Mesenchymal stem cell (in vitro differentiated cells and primary cell): ENCODE measurements around the gene SH2D5.

Experiments used
- DNase-seq: peaks from one replicate; pipeline ENCODE4 v3.0.0-alpha.2; 2013
- H2AFZ ChIP-seq: one replicate; pipeline ENCODE4 v1.6.1; 2013; ENCODE audit warnings: low read depth, mild to moderate bottlenecking, control low read depth, inconsistent platforms, low read length, moderate library complexity
- H2AK5ac ChIP-seq: 2 replicates; pipeline ENCODE4 v1.6.1; 2013; ENCODE audit warnings: low read length, moderate library complexity, mild to moderate bottlenecking, inconsistent platforms; ENCODE audit not compliant: severe bottlenecking
- H2BK120ac ChIP-seq: one replicate; pipeline ENCODE4 v1.6.1; 2013; ENCODE audit warnings: low read depth, mild to moderate bottlenecking, inconsistent platforms, low read length, moderate library complexity
- H2BK12ac ChIP-seq, 2 experiments: one replicate each; pipeline ENCODE4 v1.6.1; 2013; ENCODE audit warnings: inconsistent platforms in 2 of 2, low read length in 2 of 2, mild to moderate bottlenecking in 2 of 2, moderate library complexity in 2 of 2, control low read depth in 1 of 2
- H2BK15ac ChIP-seq: one replicate; pipeline ENCODE4 v1.6.1; 2013; ENCODE audit warnings: mild to moderate bottlenecking, low read depth, inconsistent platforms; ENCODE audit not compliant: poor library complexity, severe bottlenecking
- H2BK5ac ChIP-seq: 2 replicates; pipeline ENCODE4 v1.6.1; 2013; ENCODE audit warnings: low read depth, mild to moderate bottlenecking, low read length, control low read depth, inconsistent platforms; ENCODE audit not compliant: poor library complexity, severe bottlenecking
- H3K14ac ChIP-seq, 2 experiments: one replicate each; pipeline ENCODE4 v1.6.1; 2013; ENCODE audit warnings: inconsistent platforms in 2 of 2, low read length in 2 of 2, control low read depth in 1 of 2, mild to moderate bottlenecking in 1 of 2, moderate library complexity in 1 of 2
- H3K18ac ChIP-seq, 2 experiments: one replicate each; pipeline ENCODE4 v1.6.1; 2013; ENCODE audit warnings: inconsistent platforms in 2 of 2, low read length in 2 of 2, control low read depth in 1 of 2, low read depth in 1 of 2, mild to moderate bottlenecking in 1 of 2
- H3K23ac ChIP-seq, 2 experiments: one replicate each; pipeline ENCODE4 v1.6.1; 2013; ENCODE audit warnings: inconsistent platforms in 2 of 2, low read length in 2 of 2, mild to moderate bottlenecking in 2 of 2, moderate library complexity in 2 of 2, control low read depth in 1 of 2
- H3K27ac ChIP-seq: 2 replicates; pipeline ENCODE4 v1.5.1; 2013; ENCODE audit warnings: mild to moderate bottlenecking, moderate library complexity, low read length, control low read depth, inconsistent platforms; ENCODE audit not compliant: poor library complexity, severe bottlenecking
- H3K27me3 ChIP-seq, 2 experiments: 2 replicates each; pipeline versions ENCODE4 v1.6.1 to v1.7.0; 2013; ENCODE audit warnings: low read length in 2 of 2, mild to moderate bottlenecking in 2 of 2, moderate library complexity in 2 of 2, control low read depth in 1 of 2, inconsistent platforms in 1 of 2; ENCODE audit not compliant: control insufficient read depth in 1 of 2, insufficient read depth in 1 of 2
- H3K36me3 ChIP-seq, 2 experiments: 2 replicates each; pipeline versions ENCODE4 v1.6.1 to v1.7.0; 2013; ENCODE audit warnings: low read length in 2 of 2, control low read depth in 1 of 2, inconsistent platforms in 1 of 2, low read depth in 1 of 2, mild to moderate bottlenecking in 1 of 2; ENCODE audit not compliant: insufficient read depth in 2 of 2, control insufficient read depth in 1 of 2
- H3K4ac ChIP-seq, 2 experiments: one replicate each; pipeline ENCODE4 v1.6.1; 2013; ENCODE audit warnings: inconsistent platforms in 2 of 2, low read length in 2 of 2, mild to moderate bottlenecking in 2 of 2, moderate library complexity in 2 of 2, control low read depth in 1 of 2, low read depth in 1 of 2
- H3K4me1 ChIP-seq: 2 replicates; pipeline ENCODE4 v1.6.1; 2013; ENCODE audit warnings: low read depth, low read length, control low read depth; ENCODE audit not compliant: control insufficient read depth, insufficient read depth
- H3K4me2 ChIP-seq: 2 replicates; pipeline ENCODE4 v1.6.1; 2013; ENCODE audit warnings: low read length, mild to moderate bottlenecking, inconsistent platforms; ENCODE audit not compliant: poor library complexity, severe bottlenecking
- H3K4me3 ChIP-seq, 2 experiments: 2 replicates each; pipeline versions ENCODE4 v1.5.1 to v1.7.0; 2013; ENCODE audit warnings: low read length in 2 of 2, mild to moderate bottlenecking in 2 of 2, control low read depth in 1 of 2, low read depth in 1 of 2; ENCODE audit not compliant: insufficient read depth in 1 of 2
- H3K79me1 ChIP-seq: replicated peaks from 2 replicates; pipeline ENCODE4 v1.6.1; 2013; ENCODE audit warnings: mild to moderate bottlenecking, control low read depth, low read length, inconsistent platforms; ENCODE audit not compliant: poor library complexity, severe bottlenecking
- H3K9ac ChIP-seq: 2 replicates; pipeline ENCODE4 v1.7.0; 2013; ENCODE audit warnings: mild to moderate bottlenecking, low read length, moderate library complexity
- H3K9me3 ChIP-seq: 2 replicates; pipeline ENCODE4 v1.7.0; 2013; ENCODE audit warnings: mild to moderate bottlenecking, low read length; ENCODE audit not compliant: control insufficient read depth
- H4K8ac ChIP-seq: one replicate; pipeline ENCODE4 v1.6.1; 2013; ENCODE audit warnings: inconsistent platforms, mild to moderate bottlenecking, low read length, moderate library complexity
- H4K91ac ChIP-seq: one replicate; pipeline ENCODE4 v1.6.1; 2013; ENCODE audit warnings: mild to moderate bottlenecking, low read length, inconsistent platforms
- WGBS: methylation state at CpG from one replicate; pipeline ENCODE4 v1.1.7; 2013; ENCODE audit warnings: mixed read lengths; 5-methylcytosine and 5-hydroxymethylcytosine counted together

The SH2D5 gene

DNA sequence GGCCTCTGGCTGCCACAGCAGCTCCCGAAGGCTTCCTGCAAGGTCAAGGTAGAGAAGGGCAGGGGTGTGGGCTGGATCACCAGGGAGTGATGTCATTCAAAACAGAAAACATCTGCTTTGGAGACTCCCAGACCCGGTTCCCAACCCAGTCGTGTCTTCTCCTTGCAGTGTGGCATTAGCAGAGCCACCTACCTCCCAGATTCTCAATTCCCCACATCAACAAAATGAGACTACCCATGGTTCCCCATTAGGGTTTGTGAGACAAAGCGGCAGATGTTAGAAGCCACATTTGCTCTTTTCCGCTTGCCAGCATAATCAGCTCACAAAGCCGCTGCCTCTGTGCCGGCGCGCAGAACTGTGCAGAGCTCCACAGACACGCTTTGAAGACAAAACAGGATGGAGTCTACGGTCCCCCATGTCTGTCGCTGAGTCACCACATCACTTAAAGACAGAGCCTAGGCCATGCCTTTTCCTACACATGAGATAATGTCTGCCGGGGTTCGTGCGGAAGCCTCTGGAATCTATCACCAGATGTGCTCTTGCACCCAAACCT is 27.2 kb downstream of the SH2D5 start:
- no peak overlapping the region for H3K14ac ChIP-seq
- H4K8ac ChIP-seq = no peak overlapping the region
- H3K36me3 ChIP-seq = peaks cover 0 to 12% of the 10 kb centered on the region in 2 experiments
- H3K4me3 ChIP-seq = no peak overlapping the region
- H3K4me1 ChIP-seq = peaks cover 9% of the 10 kb centered on the region
- H2BK15ac ChIP-seq = no peak overlapping the region
- no peak overlapping the region for H3K4ac ChIP-seq
- H3K9me3 ChIP-seq = no peaks in the 10 kb centered on the region
- no peak overlapping the region for H2AK5ac ChIP-seq
- H3K4me2 ChIP-seq = no peak overlapping the region
- H2AFZ ChIP-seq = no peak overlapping the region
- H4K91ac ChIP-seq = no peak overlapping the region
- no peak overlapping the region for H2BK12ac ChIP-seq
- no peak overlapping the region for H3K18ac ChIP-seq
- H2BK5ac ChIP-seq = no peak overlapping the region
- peaks cover 0 to 12% of the 10 kb centered on the region in 2 experiments for H3K27me3 ChIP-seq
- H3K27ac ChIP-seq = no peak overlapping the region
- WGBS = 64% methylated on average over 15 of the region's 15 CpGs
- no peak overlapping the region for H3K9ac ChIP-seq
- no peaks in the 10 kb centered on the region for H3K79me1 ChIP-seq
- H3K23ac ChIP-seq = no peak overlapping the region
- H2BK120ac ChIP-seq = no peak overlapping the region
- peak; percentile 57 for DNase-seq

DNA sequence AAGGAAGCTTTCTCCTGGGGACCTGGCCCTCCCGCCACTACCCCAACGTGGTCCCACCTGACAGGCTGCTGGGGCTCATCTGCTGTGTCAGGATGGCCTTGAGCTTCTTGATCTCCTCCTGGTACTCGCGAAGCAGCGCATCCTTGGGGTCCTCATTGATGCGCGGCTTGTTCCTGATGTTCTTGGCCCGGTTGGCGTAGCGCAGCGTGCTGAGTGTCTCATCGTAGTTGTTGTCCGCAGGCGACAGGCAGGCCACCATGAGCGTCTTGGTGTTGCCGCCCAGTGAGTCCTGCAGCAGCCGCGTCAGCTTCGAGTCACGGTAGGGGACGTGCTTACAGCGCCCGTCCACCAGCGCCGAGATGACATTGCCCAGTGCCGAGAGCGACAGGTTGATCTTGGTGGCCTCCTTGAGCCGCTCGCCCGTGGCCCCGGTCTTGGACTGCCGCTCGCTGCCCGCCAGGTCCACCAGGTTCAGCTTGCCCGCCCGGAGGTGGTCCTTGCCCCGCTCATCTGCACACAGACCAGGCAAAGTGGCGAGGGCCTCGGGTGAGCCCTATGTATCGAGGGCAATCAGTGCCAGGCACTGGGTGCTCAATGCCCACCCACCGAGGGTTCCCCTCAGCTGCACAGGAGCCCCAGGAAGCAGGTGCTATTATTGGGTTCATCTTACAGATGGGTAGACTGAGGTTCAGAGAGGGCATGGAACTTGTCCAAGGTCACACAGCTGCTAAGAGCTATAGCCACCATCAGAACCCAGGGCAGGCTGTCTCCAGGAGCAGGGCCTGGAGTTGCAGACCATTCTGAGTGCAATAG is 27.9 kb downstream of the SH2D5 start:
- H3K4me2 ChIP-seq = no peak overlapping the region
- no peak overlapping the region for H2BK15ac ChIP-seq
- no peak overlapping the region for H2BK12ac ChIP-seq
- H3K27me3 ChIP-seq = peaks cover 0 to 6% of the 10 kb centered on the region in 2 experiments
- H3K9ac ChIP-seq = no peak overlapping the region
- H3K4me1 ChIP-seq = peaks cover 7% of the 10 kb centered on the region
- H3K27ac ChIP-seq = no peak overlapping the region
- no peak overlapping the region for H3K14ac ChIP-seq
- H2AK5ac ChIP-seq = no peak overlapping the region
- no peak overlapping the region for H3K23ac ChIP-seq
- H4K8ac ChIP-seq = no peak overlapping the region
- H3K9me3 ChIP-seq = no peaks in the 10 kb centered on the region
- no peak for DNase-seq
- H2AFZ ChIP-seq = no peak overlapping the region
- H3K4ac ChIP-seq = peak overlapping the region in 1 of 2 experiments; percentile 35
- H2BK120ac ChIP-seq = no peak overlapping the region
- WGBS = 98% methylated on average over 41 of the region's 41 CpGs
- H3K4me3 ChIP-seq = no peak overlapping the region
- H4K91ac ChIP-seq = peak overlapping the region; percentile 21
- H3K36me3 ChIP-seq = peaks cover 0 to 12% of the 10 kb centered on the region in 2 experiments
- H3K79me1 ChIP-seq = no peaks in the 10 kb centered on the region
- H3K18ac ChIP-seq = no peak overlapping the region
- no peak overlapping the region for H2BK5ac ChIP-seq

DNA sequence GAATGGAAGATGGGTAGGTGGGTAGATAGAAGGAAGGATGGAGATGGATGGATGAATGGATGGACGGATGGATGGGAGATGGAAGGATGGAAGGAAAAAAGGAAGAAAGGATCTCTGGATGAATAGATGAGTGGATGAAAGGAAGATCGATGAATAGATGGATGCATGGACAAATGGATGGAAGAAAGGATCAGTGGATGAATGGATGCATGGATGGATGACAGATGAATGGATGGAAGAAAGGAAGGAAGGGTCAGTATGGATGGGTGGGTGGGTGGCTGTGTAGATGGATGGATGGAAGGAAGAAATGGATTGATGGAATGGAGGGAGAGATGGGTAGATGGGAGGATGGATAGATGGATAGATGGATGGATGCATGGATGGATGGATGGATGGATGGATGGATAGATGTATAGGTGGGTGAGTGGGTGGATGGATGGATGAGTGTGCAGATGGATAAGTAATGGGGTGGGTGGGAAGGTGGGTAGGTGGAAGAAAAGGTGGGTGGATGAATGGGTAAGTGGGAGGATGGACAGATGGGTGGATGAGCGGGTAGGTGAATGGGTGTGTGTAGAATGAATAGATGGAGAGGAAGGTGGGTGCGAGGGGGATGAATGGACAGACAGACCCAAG is 29.3 kb downstream of the SH2D5 start:
- Histone ChIP-seq H3K4ac (no peak overlapping the region), H2BK12ac (no peak overlapping the region), H3K14ac (no peak overlapping the region), H3K9me3 (no peaks in the 10 kb centered on the region), H3K36me3 (peaks cover 0 to 12% of the 10 kb centered on the region in 2 experiments), H2AFZ (no peak overlapping the region), H3K4me1 (peaks cover 13% of the 10 kb centered on the region), H3K23ac (no peak overlapping the region), H3K79me1 (no peaks in the 10 kb centered on the region), H4K91ac (no peak overlapping the region), H2BK15ac (no peak overlapping the region), H4K8ac (no peak overlapping the region), H3K9ac (no peak overlapping the region), H3K4me3 (no peak overlapping the region), H3K27me3 (peaks cover 0 to 6% of the 10 kb centered on the region in 2 experiments), H3K18ac (no peak overlapping the region), H3K27ac (no peak overlapping the region), H3K4me2 (no peak overlapping the region), H2BK120ac (no peak overlapping the region), H2BK5ac (no peak overlapping the region), H2AK5ac (no peak overlapping the region)
- DNase-seq = no peak
- WGBS = 90% methylated on average over 3 of the region's 4 CpGs

DNA sequence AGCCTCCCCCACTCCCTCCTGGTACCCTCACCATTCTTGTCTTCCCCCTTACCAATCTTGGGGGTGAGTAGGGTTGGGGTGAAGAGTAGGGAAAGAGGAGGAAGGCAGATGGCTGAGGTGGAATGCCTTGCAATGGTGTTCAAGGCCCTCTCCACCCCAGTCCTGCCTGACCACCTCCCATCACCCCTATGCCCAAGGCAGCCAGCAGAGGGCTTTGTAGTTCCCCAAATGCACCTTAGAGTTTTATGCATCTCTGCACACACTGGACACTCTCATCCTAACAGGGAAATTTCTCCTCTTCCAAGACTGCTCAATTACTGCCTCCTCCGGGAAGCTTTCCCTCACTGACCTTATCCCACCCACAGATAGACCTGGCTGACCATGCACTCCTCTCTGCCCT is 30.1 kb downstream of the SH2D5 start:
- peaks cover 0 to 12% of the 10 kb centered on the region in 2 experiments for H3K36me3 ChIP-seq
- H3K18ac ChIP-seq = no peak overlapping the region
- H2BK120ac ChIP-seq = no peak overlapping the region
- no peak overlapping the region for H4K91ac ChIP-seq
- WGBS = 100% methylated on average over 1 of the region's 1 CpG
- no peak overlapping the region for H3K14ac ChIP-seq
- H3K79me1 ChIP-seq = peaks cover 2% of the 10 kb centered on the region
- no peak overlapping the region for H2BK15ac ChIP-seq
- no peaks in the 10 kb centered on the region for H3K9me3 ChIP-seq
- H3K4ac ChIP-seq = no peak overlapping the region
- no peak overlapping the region for H4K8ac ChIP-seq
- no peak overlapping the region for H3K9ac ChIP-seq
- H2BK12ac ChIP-seq = no peak overlapping the region
- H3K27ac ChIP-seq = no peak overlapping the region
- peaks cover 18% of the 10 kb centered on the region for H3K4me1 ChIP-seq
- no peak overlapping the region for H2BK5ac ChIP-seq
- no peak overlapping the region for H2AFZ ChIP-seq
- no peak overlapping the region for H3K23ac ChIP-seq
- H2AK5ac ChIP-seq = no peak overlapping the region
- peak; percentile 16 for DNase-seq
- peaks cover 0 to 6% of the 10 kb centered on the region in 2 experiments for H3K27me3 ChIP-seq
- H3K4me3 ChIP-seq = no peak overlapping the region
- H3K4me2 ChIP-seq = no peak overlapping the region
